Spleen (tissue), 11 donors: ENCODE results near the gene ZNF248. TPM values are rescaled to one million over a fixed set of nuclear protein-coding genes. Genes with fewer than 3 reads are reported as not detected.

ENCODE experiments used
- DNase-seq: peaks from one replicate; pipeline ENCODE4 v3.0.0-alpha.2; 2020
- H3K27ac ChIP-seq, 8 donors: fragments of 200-600 bp; sonication (generic) in 7 of 8; 1 replicate in 4 of 8; 2 replicates in 4 of 8; pipeline versions ENCODE4 v1.5.0 to v1.8.0; 2016 to 2021; ENCODE audit warnings: inconsistent platforms in 4 of 8, mild to moderate bottlenecking in 4 of 8, moderate library complexity in 1 of 8
- H3K27me3 ChIP-seq, 7 donors: fragments of 200-600 bp; sonication (generic) in 6 of 7; replicated peaks in 1 of 7; 1 replicate in 4 of 7; 2 replicates in 3 of 7; pipeline versions ENCODE4 v1.5.0 to v1.8.0; 2016 to 2021; ENCODE audit warnings: inconsistent platforms in 3 of 7, mild to moderate bottlenecking in 1 of 7
- H3K36me3 ChIP-seq, 6 donors: fragments of 200-600 bp; sonication (generic) in 5 of 6; 1 replicate in 4 of 6; 2 replicates in 2 of 6; pipeline versions ENCODE4 v1.5.0 to v1.8.0; 2016 to 2021; ENCODE audit warnings: inconsistent platforms in 2 of 6
- H3K4me1 ChIP-seq, 6 donors: fragments of 200-600 bp; sonication (generic) in 5 of 6; 1 replicate in 3 of 6; 2 replicates in 3 of 6; pipeline versions ENCODE4 v1.5.0 to v1.8.0; 2016 to 2021; ENCODE audit warnings: inconsistent platforms in 3 of 6
- H3K4me3 ChIP-seq, 8 donors: fragments of 200-600 bp; sonication (generic) in 7 of 8; 1 replicate in 4 of 8; 2 replicates in 4 of 8; pipeline versions ENCODE4 v1.5.0 to v1.8.0; 2016 to 2021; ENCODE audit warnings: inconsistent platforms in 4 of 8, mild to moderate bottlenecking in 4 of 8, moderate library complexity in 2 of 8
- H3K9me3 ChIP-seq, 8 donors: fragments of 200-600 bp; sonication (generic) in 7 of 8; 1 replicate in 4 of 8; 2 replicates in 4 of 8; pipeline versions ENCODE4 v1.5.0 to v1.8.0; 2016 to 2021; ENCODE audit warnings: inconsistent platforms in 4 of 8
- POLR2A ChIP-seq, 3 donors: fragments of 450-650 bp; IDR thresholded peaks; one replicate each; pipeline ENCODE4 v1.5.1; 2017; ENCODE audit warnings: antibody characterized with exemption in 3 of 3, mild to moderate bottlenecking in 1 of 3
- POLR2AphosphoS5 ChIP-seq, 3 donors: sonication (generic); formaldehyde crosslinking; IDR thresholded peaks; one replicate each; pipeline ENCODE4 v1.5.1; 2017; ENCODE audit warnings: antibody characterized with exemption in 3 of 3
- WGBS, 5 donors: extraction: QIAGEN DNeasy Blood & Tissue Kit in 3 of 5; methylation state at CpG; one replicate each; pipeline versions ENCODE4 v1.1.5 to v1.1.7; 2013 to 2018; 5-methylcytosine and 5-hydroxymethylcytosine counted together
- intact Hi-C: fragments of 100-400 bp; cut with DNase I; formaldehyde crosslinking; loops from one replicate; pipeline ENCODE4 v1.15.0; 2023; ENCODE audit warnings: low total_unique reads
- polyA plus RNA-seq, 3 donors: library from polyadenylated mRNA; stranded (reverse); fragments of 200-250 nt; gene quantifications; one replicate each; pipeline ENCODE4 v1.2.1, GENCODE V29; 2013
- total RNA-seq, 7 donors: library from RNA; depleted of rRNA in 3 of 7; stranded (reverse); fragments of >200 nt in 3 of 7; fragmentation: NEBNext Ultra II Directional in 4 of 7; extraction: Animal tissue kit (Norgen Biotek cat#: 25700) in 4 of 7; gene quantifications; one replicate each; pipeline versions ENCODE4 v1.1.0 to v1.2.1, GENCODE V29; 2016 to 2021
- TF ChIP-seq, protein P1 (sequence below), 11 experiments: fragments of 200-600 bp in 7 of 11; fragments of 450-650 bp in 4 of 11; sonication (generic) in 4 of 11; IDR thresholded peaks in 8 of 11; conservative IDR thresholded peaks in 3 of 11; 1 replicate in 7 of 11; 2 replicates in 4 of 11; pipeline versions ENCODE4 v1.4.0 to v1.8.0; 2016 to 2021; ENCODE audit warnings: antibody characterized with exemption in 11 of 11, inconsistent platforms in 4 of 11, mild to moderate bottlenecking in 1 of 11
- donor health status: healthy with polysubstance abuse.
- donor health status: DM: no; HTN: no; CAD: no; lungs with moderate emphysema.
- donor health status: DM: no; HTN: no; CAD: no.
- donor health status: Bipolar disorder and iron deficiency.
- donor health status: healthy.
- donor health status: DM: no; HTN: no; CAD: no.
- donor health status: DM: yes; HTN: yes; CAD: no.

Gene ZNF248
- total and polyA plus RNA-seq, 10 donors = 4.9 to 19.3 (median 11.8) TPM

DNA sequence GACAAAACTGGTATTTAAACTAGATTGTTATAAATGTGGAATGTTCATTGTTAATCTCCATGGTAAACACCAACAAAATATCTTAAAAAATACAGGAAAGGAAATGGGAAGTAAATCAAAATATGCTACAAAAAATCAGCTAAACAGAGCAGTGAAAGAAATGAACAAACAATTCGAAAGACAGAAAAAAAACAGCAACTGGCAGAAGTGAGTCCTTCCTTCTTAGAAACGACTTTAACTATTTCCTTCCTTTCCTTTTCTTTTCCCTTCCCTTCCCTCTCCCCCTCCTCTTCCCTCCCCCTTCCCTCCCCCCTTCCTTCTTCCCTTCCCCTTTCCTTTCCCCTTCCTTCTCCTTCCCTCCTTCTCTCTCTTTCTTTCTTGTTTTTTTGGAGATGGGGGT is 12.8 kb downstream of the ZNF248 start:
- intact Hi-C loops = no loop called here
- peaks cover 0 to 64% (median 5%) of the 10 kb centered on the region in 6 donors for H3K36me3 ChIP-seq
- TF ChIP-seq POLR2A (IDR thresholded peaks at IDR 0.05) (no peak), POLR2AphosphoS5 (IDR thresholded peaks at IDR 0.05) (no peak)
- TF ChIP-seq, protein P1, sequence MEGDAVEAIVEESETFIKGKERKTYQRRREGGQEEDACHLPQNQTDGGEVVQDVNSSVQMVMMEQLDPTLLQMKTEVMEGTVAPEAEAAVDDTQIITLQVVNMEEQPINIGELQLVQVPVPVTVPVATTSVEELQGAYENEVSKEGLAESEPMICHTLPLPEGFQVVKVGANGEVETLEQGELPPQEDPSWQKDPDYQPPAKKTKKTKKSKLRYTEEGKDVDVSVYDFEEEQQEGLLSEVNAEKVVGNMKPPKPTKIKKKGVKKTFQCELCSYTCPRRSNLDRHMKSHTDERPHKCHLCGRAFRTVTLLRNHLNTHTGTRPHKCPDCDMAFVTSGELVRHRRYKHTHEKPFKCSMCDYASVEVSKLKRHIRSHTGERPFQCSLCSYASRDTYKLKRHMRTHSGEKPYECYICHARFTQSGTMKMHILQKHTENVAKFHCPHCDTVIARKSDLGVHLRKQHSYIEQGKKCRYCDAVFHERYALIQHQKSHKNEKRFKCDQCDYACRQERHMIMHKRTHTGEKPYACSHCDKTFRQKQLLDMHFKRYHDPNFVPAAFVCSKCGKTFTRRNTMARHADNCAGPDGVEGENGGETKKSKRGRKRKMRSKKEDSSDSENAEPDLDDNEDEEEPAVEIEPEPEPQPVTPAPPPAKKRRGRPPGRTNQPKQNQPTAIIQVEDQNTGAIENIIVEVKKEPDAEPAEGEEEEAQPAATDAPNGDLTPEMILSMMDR (IDR thresholded peaks at IDR 0.05 in 8 of 11, conservative IDR thresholded peaks at IDR 0.05 in 3 of 11) = no peak
- WGBS, 5 donors = 58 to 77% (median 68%) methylated on average over 2 of the region's 2 CpGs
- H3K27me3 ChIP-seq = no peaks in the 10 kb centered on the region
- DNase-seq = no peak
- H3K4me1 ChIP-seq = no peaks in the 10 kb centered on the region
- H3K4me3 ChIP-seq = no peak overlapping the region
- peaks cover 0 to 28% (median 17%) of the 10 kb centered on the region in 8 donors for H3K9me3 ChIP-seq
- no peak overlapping the region for H3K27ac ChIP-seq

DNA sequence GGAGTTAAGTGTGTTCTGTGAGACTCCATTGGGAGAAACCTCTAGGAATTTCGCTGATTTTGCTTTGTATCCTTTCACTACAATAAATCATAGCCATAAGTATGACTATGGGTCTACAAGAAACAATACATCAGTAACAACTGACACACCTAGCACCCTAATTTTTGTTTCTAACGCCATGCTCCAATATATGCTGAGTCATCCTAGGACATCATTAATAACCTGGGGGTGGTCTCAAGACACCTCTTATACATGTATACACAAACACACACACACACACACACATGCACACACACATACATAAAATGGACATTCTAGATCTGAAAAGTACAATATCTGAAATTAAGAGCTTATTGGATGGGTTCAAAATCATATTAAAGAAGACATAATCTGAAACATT is 18.2 kb downstream of the ZNF248 start:
- peaks cover 0 to 88% (median 45%) of the 10 kb centered on the region in 6 donors for H3K36me3 ChIP-seq
- H3K9me3 ChIP-seq = peaks cover 0 to 66% (median 38%) of the 10 kb centered on the region in 8 donors
- no peaks in the 10 kb centered on the region for H3K4me1 ChIP-seq
- TF ChIP-seq POLR2A (IDR thresholded peaks at IDR 0.05) (no peak), POLR2AphosphoS5 (IDR thresholded peaks at IDR 0.05) (no peak)
- TF ChIP-seq, protein P1 (IDR thresholded peaks at IDR 0.05 in 8 of 11, conservative IDR thresholded peaks at IDR 0.05 in 3 of 11) = no peak
- H3K27ac ChIP-seq = no peak overlapping the region
- no peak overlapping the region for H3K4me3 ChIP-seq
- no peaks in the 10 kb centered on the region for H3K27me3 ChIP-seq
- DNase-seq = no peak
- 89 to 98% (median 96%) methylated on average over 2 of the region's 2 CpGs for WGBS, 5 donors
- intact Hi-C loops = no loop called here

DNA sequence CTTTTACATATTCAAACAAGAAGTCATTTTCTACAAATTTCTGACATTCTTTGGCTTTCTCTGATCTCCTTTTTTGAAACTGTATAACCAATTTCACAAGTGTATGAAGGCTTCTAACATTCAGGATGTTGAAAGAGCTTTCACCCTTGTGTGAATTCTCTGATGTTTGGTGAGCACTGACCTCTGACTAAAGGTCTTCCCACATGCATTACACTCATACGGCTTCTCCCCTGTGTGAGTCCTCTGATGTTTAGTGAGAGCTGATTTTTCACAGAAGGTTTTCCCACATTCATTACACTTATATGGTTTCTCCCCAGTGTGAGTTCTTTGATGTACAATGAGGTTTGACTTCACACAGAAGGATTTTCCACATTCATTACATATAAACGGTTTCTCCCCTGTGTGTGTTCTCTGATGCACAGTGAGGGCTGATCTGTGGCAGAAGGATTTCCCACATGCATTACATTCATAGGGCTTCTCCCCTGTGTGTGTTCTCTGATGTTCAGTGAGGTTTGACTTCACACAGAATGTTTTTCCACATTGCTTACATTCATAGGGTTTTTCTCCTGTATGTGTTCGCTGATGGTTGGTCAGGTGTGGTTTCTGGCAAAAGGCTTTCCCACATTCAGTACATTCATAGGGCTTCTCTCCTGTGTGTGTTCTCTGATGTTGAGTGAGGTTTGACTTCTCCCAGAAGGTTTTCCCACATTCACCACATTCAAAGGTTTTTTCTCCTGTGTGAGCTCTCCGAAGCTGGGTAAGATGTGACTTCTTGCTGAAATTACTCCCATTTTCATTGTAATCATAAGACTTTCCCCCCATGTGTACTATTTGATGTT is 25.7 kb downstream of the ZNF248 start:
- H3K27me3 ChIP-seq = no peaks in the 10 kb centered on the region
- no peak for DNase-seq
- no peaks in the 10 kb centered on the region for H3K4me1 ChIP-seq
- H3K27ac ChIP-seq = no peak overlapping the region
- WGBS, 5 donors = 83 to 95% (median 93%) methylated on average over 4 of the region's 4 CpGs
- H3K36me3 ChIP-seq = peaks cover 23 to 100% (median 88%) of the 10 kb centered on the region in 6 donors
- intact Hi-C loops = no loop called here
- H3K9me3 ChIP-seq = peaks cover 16 to 98% (median 93%) of the 10 kb centered on the region in 8 donors
- H3K4me3 ChIP-seq = peak overlapping the region in 1 of 8 donors; percentile 4
- TF ChIP-seq POLR2AphosphoS5 (IDR thresholded peaks at IDR 0.05) = no peak
- TF ChIP-seq, protein P1 (IDR thresholded peaks at IDR 0.05 in 8 of 11, conservative IDR thresholded peaks at IDR 0.05 in 3 of 11) = no peak
- TF ChIP-seq POLR2A (IDR thresholded peaks at IDR 0.05) = no peak

DNA sequence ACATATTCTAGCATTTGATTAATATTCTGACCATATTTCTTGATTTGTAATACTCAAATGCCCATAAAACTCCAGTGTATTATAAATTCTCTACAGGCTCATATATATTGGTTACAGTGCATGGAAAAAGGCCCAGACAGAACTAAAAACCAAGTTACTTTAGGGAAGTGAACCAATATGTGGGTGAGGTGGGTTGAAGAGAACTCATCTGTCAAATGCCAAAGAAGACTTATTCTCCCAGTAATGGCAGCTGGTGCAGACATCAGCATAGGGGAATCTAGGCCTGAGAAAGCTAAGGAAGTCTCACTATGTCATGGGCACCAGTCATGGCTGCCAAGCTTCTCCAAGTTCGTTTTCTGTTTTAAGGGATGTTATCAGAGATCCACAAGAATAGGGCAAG is 30.6 kb downstream of the ZNF248 start:
- Histone ChIP-seq H3K9me3 (peaks cover 9 to 100% (median 97%) of the 10 kb centered on the region in 8 donors), H3K36me3 (peaks cover 9 to 66% (median 46%) of the 10 kb centered on the region in 6 donors), H3K27me3 (no peaks in the 10 kb centered on the region), H3K4me3 (no peak overlapping the region), H3K4me1 (no peaks in the 10 kb centered on the region), H3K27ac (no peak overlapping the region)
- intact Hi-C loops = no loop called here
- TF ChIP-seq POLR2A (IDR thresholded peaks at IDR 0.05) (no peak), POLR2AphosphoS5 (IDR thresholded peaks at IDR 0.05) (no peak)
- TF ChIP-seq, protein P1 (IDR thresholded peaks at IDR 0.05 in 8 of 11, conservative IDR thresholded peaks at IDR 0.05 in 3 of 11) = no peak
- no peak for DNase-seq
- 73 to 100% (median 90%) methylated on average over 1 of the region's 1 CpG for WGBS, 5 donors
